NB4 (cell line): Measurements from ENCODE around the gene GALNTL6.

Experiments used
- CTCF ChIP-seq: IDR thresholded peaks from one replicate; pipeline ENCODE4 v1.5.1; 2012; ENCODE audit warnings: low read depth, low read length
- MYC ChIP-seq: IDR thresholded peaks from 2 replicates; pipeline ENCODE4 v1.6.1; 2011; ENCODE audit warnings: low read depth, low read length
- POLR2A ChIP-seq: IDR thresholded peaks from 2 replicates; pipeline ENCODE4 v1.6.1; 2011; ENCODE audit warnings: mild to moderate bottlenecking; ENCODE audit not compliant: insufficient read length; ENCODE audit errors: extremely low read depth

- no peak for TF ChIP-seq CTCF
- no peak for TF ChIP-seq MYC
- no peak for TF ChIP-seq POLR2A
Measured at GRCh38 chr4:173024203-173024602, 1211.0 kb downstream of the GALNTL6 start.
